Neural progenitor cell (in vitro differentiated cells): ENCODE results near the gene LDB2. TPM values are rescaled to one million over a fixed set of nuclear protein-coding genes. Genes with fewer than 3 reads are reported as not detected.

Experiments used
- DNase-seq: peaks from one replicate; pipeline ENCODE4 v3.0.0-alpha.2; 2016; ENCODE audit warnings: low spot score
- H2AFZ ChIP-seq: fragments of 200-600 bp; sonication (generic); replicated peaks from 2 replicates; pipeline ENCODE4 v1.6.1; 2016; ENCODE audit warnings: antibody characterized with exemption
- H3F3A ChIP-seq: fragments of 200-600 bp; sonication (generic); 2 replicates; pipeline ENCODE4 v1.6.1; 2016; ENCODE audit warnings: antibody characterized with exemption, low read depth
- H3K27ac ChIP-seq: fragments of 200-600 bp; sonication (generic); 2 replicates; pipeline ENCODE4 v1.5.1; 2016; ENCODE audit warnings: mild to moderate bottlenecking
- H3K27me3 ChIP-seq: fragments of 200-600 bp; sonication (generic); 2 replicates; pipeline ENCODE4 v1.6.1; 2016; ENCODE audit warnings: mild to moderate bottlenecking, moderate library complexity
- H3K36me3 ChIP-seq: fragments of 200-600 bp; sonication (generic); 2 replicates; pipeline ENCODE4 v1.5.1; 2016
- H3K4me1 ChIP-seq: fragments of 200-600 bp; sonication (generic); 2 replicates; pipeline ENCODE4 v1.6.1; 2016; ENCODE audit warnings: mixed run types
- H3K4me2 ChIP-seq: fragments of 200-600 bp; sonication (generic); 2 replicates; pipeline ENCODE4 v1.6.1; 2016
- H3K4me3 ChIP-seq: fragments of 200-600 bp; sonication (generic); 2 replicates; pipeline ENCODE4 v1.5.1; 2016
- H3K79me2 ChIP-seq: fragments of 200-600 bp; sonication (generic); 2 replicates; pipeline ENCODE4 v1.6.1; 2016; ENCODE audit warnings: low read depth
- H3K9ac ChIP-seq: fragments of 200-600 bp; sonication (generic); 2 replicates; pipeline ENCODE4 v1.6.1; 2016
- H3K9me3 ChIP-seq: fragments of 200-600 bp; sonication (generic); 2 replicates; pipeline ENCODE4 v1.5.1; 2016; ENCODE audit warnings: low read depth
- H4K20me1 ChIP-seq: fragments of 200-600 bp; sonication (generic); 2 replicates; pipeline ENCODE4 v1.6.1; 2016; ENCODE audit warnings: low read depth
- H3K27ac Mint-ChIP-seq: 3 replicates; pipeline ENCODE4 v1.8.0; 2021; ENCODE audit warnings: mixed read lengths
- H3K27me3 Mint-ChIP-seq: 2 replicates; pipeline ENCODE4 v1.8.0; 2022; ENCODE audit warnings: low read depth, mild to moderate bottlenecking, inconsistent platforms, moderate library complexity, mixed read lengths; ENCODE audit not compliant: insufficient read depth
- H3K36me3 Mint-ChIP-seq: 3 replicates; pipeline ENCODE4 v1.8.0; 2021; ENCODE audit warnings: mixed read lengths
- H3K4me1 Mint-ChIP-seq: 3 replicates; pipeline ENCODE4 v1.8.0; 2021; ENCODE audit warnings: mixed read lengths
- H3K4me3 Mint-ChIP-seq: 3 replicates; pipeline ENCODE4 v1.8.0; 2021; ENCODE audit warnings: mild to moderate bottlenecking, moderate library complexity, mixed read lengths
- H3K9me3 Mint-ChIP-seq: 3 replicates; pipeline ENCODE4 v1.8.0; 2020; ENCODE audit warnings: mixed read lengths
- CTCF ChIP-seq: fragments of 200-600 bp; sonication (generic); IDR thresholded peaks from 2 replicates; pipeline ENCODE4 v1.5.1; 2017; ENCODE audit warnings: antibody characterized with exemption, mild to moderate bottlenecking
- EZH2 ChIP-seq: fragments of 200-600 bp; sonication (generic); IDR thresholded peaks from 2 replicates; pipeline ENCODE4 v1.6.1; 2017; ENCODE audit warnings: antibody characterized with exemption, mild to moderate bottlenecking, moderate library complexity
- EZH2phosphoT487 ChIP-seq: fragments of 200-600 bp; sonication (generic); IDR thresholded peaks from 2 replicates; pipeline ENCODE4 v1.6.1; 2017; ENCODE audit warnings: antibody characterized with exemption
- total RNA-seq: library from RNA; depleted of rRNA; stranded (reverse); fragments of >200 nt; gene quantifications from 2 replicates; pipeline ENCODE4 v1.2.3, GENCODE V29; 2015; ENCODE audit warnings: low replicate concordance

The LDB2 gene
- total RNA-seq, 1 donor from 2014 or later, result 24.3 TPM

- no peak overlapping the region for H3K4me2 ChIP-seq
- H3K27ac Mint-ChIP-seq, result no peak overlapping the region
Measured at GRCh38 chr4:16881151-16881884, 17.1 kb downstream of the LDB2 start.

GRCh38 chr4:16875487-16875886 lies 23.0 kb downstream of the LDB2 start:
- TF ChIP-seq CTCF, result no peak
- no peak for TF ChIP-seq EZH2phosphoT487
- no peak for TF ChIP-seq EZH2
- peaks cover 28% of the 10 kb centered on the region for H3K36me3 Mint-ChIP-seq
- Histone ChIP-seq H3K4me3 (no peak overlapping the region), H3K27ac (no peak overlapping the region), H3K4me2 (no peak overlapping the region), H3K9ac (no peak overlapping the region), H3F3A (no peaks in the 10 kb centered on the region), H3K4me1 (no peaks in the 10 kb centered on the region), H3K9me3 (no peaks in the 10 kb centered on the region), H4K20me1 (no peaks in the 10 kb centered on the region), H2AFZ (no peak overlapping the region), H3K36me3 (no peaks in the 10 kb centered on the region), H3K79me2 (no peaks in the 10 kb centered on the region), H3K27me3 (no peaks in the 10 kb centered on the region)
- H3K27ac Mint-ChIP-seq, result no peak overlapping the region
- no peak overlapping the region for H3K4me3 Mint-ChIP-seq
- no peaks in the 10 kb centered on the region for H3K4me1 Mint-ChIP-seq
- peaks cover 17% of the 10 kb centered on the region for H3K9me3 Mint-ChIP-seq
- H3K27me3 Mint-ChIP-seq, result peaks cover 2% of the 10 kb centered on the region
- DNase-seq, result no peak

More at GRCh38 chr4:16881151-16881884, 17.1 kb downstream of the LDB2 start:
- H3K9me3 ChIP-seq, result no peaks in the 10 kb centered on the region
- TF ChIP-seq EZH2 (no peak), EZH2phosphoT487 (no peak), CTCF (no peak)
- no peak for DNase-seq
- no peaks in the 10 kb centered on the region for H3K79me2 ChIP-seq
- Mint-ChIP-seq H3K4me3 (no peak overlapping the region), H3K27me3 (peaks cover 6% of the 10 kb centered on the region), H3K4me1 (no peaks in the 10 kb centered on the region), H3K9me3 (peaks cover 17% of the 10 kb centered on the region), H3K36me3 (peaks cover 41% of the 10 kb centered on the region)
- H3K36me3 ChIP-seq, result no peaks in the 10 kb centered on the region
- H3K4me1 ChIP-seq, result no peaks in the 10 kb centered on the region
- no peaks in the 10 kb centered on the region for H3K27me3 ChIP-seq
- H3K9ac ChIP-seq, result no peak overlapping the region
- H3F3A ChIP-seq, result no peaks in the 10 kb centered on the region
- H4K20me1 ChIP-seq, result no peaks in the 10 kb centered on the region
- H3K27ac ChIP-seq, result no peak overlapping the region
- H2AFZ ChIP-seq, result no peak overlapping the region
- H3K4me3 ChIP-seq, result no peak overlapping the region

- no peak overlapping the region for H3K4me3 Mint-ChIP-seq
- peaks cover 19% of the 10 kb centered on the region for H3K36me3 Mint-ChIP-seq
- DNase-seq, result no peak
- no peaks in the 10 kb centered on the region for H3K79me2 ChIP-seq
- no peak overlapping the region for H3K27ac ChIP-seq
- no peaks in the 10 kb centered on the region for H3K27me3 Mint-ChIP-seq
- H3K4me3 ChIP-seq, result no peak overlapping the region
- no peaks in the 10 kb centered on the region for H3K9me3 ChIP-seq
- H3K27me3 ChIP-seq, result no peaks in the 10 kb centered on the region
- peaks cover 6% of the 10 kb centered on the region for H3K9me3 Mint-ChIP-seq
- no peak overlapping the region for H2AFZ ChIP-seq
- peaks cover 5% of the 10 kb centered on the region for H3K4me1 Mint-ChIP-seq
- H3K4me2 ChIP-seq, result no peak overlapping the region
- H3K36me3 ChIP-seq, result no peaks in the 10 kb centered on the region
- no peaks in the 10 kb centered on the region for H4K20me1 ChIP-seq
- no peak overlapping the region for H3K9ac ChIP-seq
- TF ChIP-seq EZH2phosphoT487 (no peak), CTCF (no peak), EZH2 (no peak)
- peaks cover 6% of the 10 kb centered on the region for H3K4me1 ChIP-seq
- H3F3A ChIP-seq, result no peaks in the 10 kb centered on the region
- H3K27ac Mint-ChIP-seq, result no peak overlapping the region
Measured at GRCh38 chr4:16869594-16870245, 28.7 kb downstream of the LDB2 start.
